GM23248 (cell line): ENCODE measurements around the gene MAP4K1. TPM values are rescaled to one million over a fixed set of nuclear protein-coding genes. Genes with fewer than 3 reads are reported as not detected.

Experiments used
- DNase-seq: peaks from one replicate; pipeline ENCODE4 v3.0.0-alpha.2; 2015
- H2AFZ ChIP-seq: fragments of 200-600 bp; sonication (generic); 2 replicates; pipeline ENCODE4 v1.6.1; 2016; ENCODE audit warnings: antibody characterized with exemption
- H3F3A ChIP-seq: fragments of 200-600 bp; sonication (generic); 2 replicates; pipeline ENCODE4 v1.6.1; 2016; ENCODE audit warnings: mild to moderate bottlenecking, antibody characterized with exemption, mixed run types; ENCODE audit not compliant: insufficient read depth
- H3K27ac ChIP-seq: fragments of 200-600 bp; sonication (generic); 2 replicates; pipeline ENCODE4 v1.5.1; 2016; ENCODE audit warnings: mild to moderate bottlenecking
- H3K27me3 ChIP-seq: fragments of 200-600 bp; sonication (generic); replicated peaks from 2 replicates; pipeline ENCODE4 v1.6.1; 2016; ENCODE audit warnings: mild to moderate bottlenecking; ENCODE audit not compliant: insufficient read depth
- H3K36me3 ChIP-seq: fragments of 200-600 bp; sonication (generic); 2 replicates; pipeline ENCODE4 v1.6.1; 2016; ENCODE audit warnings: low read depth, mild to moderate bottlenecking
- H3K4me1 ChIP-seq: fragments of 200-600 bp; sonication (generic); 2 replicates; pipeline ENCODE4 v1.6.1; 2016; ENCODE audit warnings: mild to moderate bottlenecking; ENCODE audit not compliant: insufficient read depth
- H3K4me2 ChIP-seq: fragments of 200-600 bp; sonication (generic); one replicate; pipeline ENCODE4 v1.6.1; 2016; ENCODE audit warnings: mild to moderate bottlenecking; ENCODE audit not compliant: unreplicated experiment
- H3K4me3 ChIP-seq: fragments of 200-600 bp; sonication (generic); 2 replicates; pipeline ENCODE4 v1.5.1; 2016; ENCODE audit warnings: mild to moderate bottlenecking
- H3K79me2 ChIP-seq: fragments of 200-600 bp; sonication (generic); 2 replicates; pipeline ENCODE4 v1.6.1; 2016; ENCODE audit warnings: mild to moderate bottlenecking; ENCODE audit not compliant: insufficient read depth
- H3K9ac ChIP-seq: fragments of 200-600 bp; sonication (generic); 2 replicates; pipeline ENCODE4 v1.6.1; 2016; ENCODE audit warnings: mild to moderate bottlenecking
- H3K9me2 ChIP-seq: fragments of 200-600 bp; sonication (generic); 2 replicates; pipeline ENCODE4 v1.6.1; 2016; ENCODE audit warnings: mixed run types, mild to moderate bottlenecking, moderate library complexity; ENCODE audit not compliant: insufficient read depth
- H3K9me3 ChIP-seq: fragments of 200-600 bp; sonication (generic); one replicate; pipeline ENCODE4 v1.6.1; 2017; ENCODE audit warnings: low read depth
- H4K20me1 ChIP-seq: fragments of 200-600 bp; sonication (generic); 2 replicates; pipeline ENCODE4 v1.6.0; 2016; ENCODE audit not compliant: insufficient read depth
- EZH2 ChIP-seq: fragments of 200-600 bp; sonication (generic); IDR thresholded peaks from 2 replicates; pipeline ENCODE4 v1.6.1; 2018; ENCODE audit warnings: antibody characterized with exemption, mild to moderate bottlenecking; ENCODE audit not compliant: insufficient read depth, poor library complexity, severe bottlenecking
- EZH2phosphoT487 ChIP-seq: fragments of 200-600 bp; sonication (generic); IDR thresholded peaks from 2 replicates; pipeline ENCODE4 v1.6.1; 2018; ENCODE audit warnings: antibody characterized with exemption, moderate library complexity, mild to moderate bottlenecking, low read depth; ENCODE audit not compliant: insufficient read depth
- WGBS, 2 experiments: methylation state at CpG; one replicate each; pipeline ENCODE4 v1.1.6; 2015 to 2017; ENCODE audit warnings: low lambda C conversion rate in 2 of 2, low coverage in 1 of 2; ENCODE audit errors: missing lambda C conversion rate in 2 of 2; 5-methylcytosine and 5-hydroxymethylcytosine counted together
- in situ Hi-C: fragments of 300-500 bp; cut with MboI; formaldehyde crosslinking; loops from 2 replicates; pipeline ENCODE4 v1.15.0; 2020
- polyA plus RNA-seq: library from polyadenylated mRNA; unstranded; fragments of >200 nt; fragmentation: Nextera tagmentation; extraction: Ambion mirVana; gene quantifications from 2 replicates; pipeline ENCODE4 v1.2.1, GENCODE V29; 2016
- total RNA-seq: library from RNA; depleted of rRNA; stranded (reverse); fragments of >200 nt; shearing (Covaris generic); gene quantifications from 2 replicates; pipeline ENCODE4 v1.2.3, GENCODE V29; 2014

MAP4K1 gene
- total and polyA plus RNA-seq, 2 experiments from 2014 or later, result 0.63 TPM; not detected in 1

DNA sequence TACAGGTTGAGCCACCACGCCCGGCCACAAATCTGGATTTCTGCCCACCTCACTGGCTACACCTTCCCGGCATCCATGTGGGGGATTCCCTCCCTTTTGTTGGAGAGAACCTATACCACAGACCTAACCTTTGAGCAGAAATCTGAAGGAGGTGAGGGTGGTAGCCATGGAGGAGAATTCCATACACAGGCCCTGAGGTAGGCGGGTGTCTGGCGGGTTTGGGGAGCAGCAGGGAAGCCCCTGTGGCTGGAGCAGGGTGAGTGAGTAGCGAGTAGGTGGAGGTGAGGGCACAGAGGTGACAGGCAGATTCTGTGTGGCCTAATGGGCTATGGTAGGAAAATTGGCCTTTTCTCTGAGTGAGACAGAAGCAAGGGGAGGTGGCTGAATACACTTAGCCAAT is 11.8 kb upstream of the MAP4K1 start:
- Histone ChIP-seq H2AFZ (no peak overlapping the region), H3K9ac (no peak overlapping the region), H3K4me1 (no peaks in the 10 kb centered on the region), H3K79me2 (0 out of 2 replicates have a peak, but pooled peaks cover 5% of the 10 kb centered on the region), H3K4me3 (no peak overlapping the region), H3K9me2 (no peaks in the 10 kb centered on the region), H4K20me1 (no peaks in the 10 kb centered on the region), H3K27ac (no peak overlapping the region), H3K9me3 (no peaks in the 10 kb centered on the region), H3K27me3 (no peaks in the 10 kb centered on the region), H3F3A (0 out of 2 replicates have a peak, but pooled peaks cover 4% of the 10 kb centered on the region), H3K4me2 (no peak overlapping the region), H3K36me3 (peaks cover 21% of the 10 kb centered on the region; the same call in 1 of the 2 replicates)
- DNase-seq, result no peak
- in situ Hi-C loops, result no loop called here
- 83 to 90% methylated on average over 6 of the region's 6 CpGs for WGBS, 2 experiments
- no peak for TF ChIP-seq EZH2

DNA sequence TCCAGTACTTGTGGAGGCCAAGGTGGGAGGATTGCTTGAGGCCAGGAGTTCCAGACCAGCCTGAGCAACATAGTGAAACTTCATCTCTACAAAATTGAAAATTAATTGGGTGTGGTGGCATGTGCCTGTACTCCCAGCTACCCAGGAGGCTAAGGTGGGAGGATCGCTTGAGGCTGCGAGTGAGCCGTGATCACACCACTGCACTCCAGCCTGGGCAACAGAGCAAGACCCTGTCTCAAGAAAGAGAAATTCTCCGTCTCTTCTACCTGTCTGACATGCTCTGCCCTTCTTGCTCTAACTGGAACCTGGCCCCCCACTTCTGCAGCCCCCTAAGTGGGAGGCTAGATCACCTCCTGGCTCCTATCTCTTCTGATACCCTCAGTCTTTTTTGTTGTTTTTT is 8.6 kb upstream of the MAP4K1 start:
- 89 to 94% methylated on average over 4 of the region's 4 CpGs for WGBS, 2 experiments
- in situ Hi-C loops, result no loop called here

GRCh38 chr19:38624822-38625221 is 7.1 kb upstream of the MAP4K1 start:
- no peak overlapping the region for H3K9ac ChIP-seq
- DNase-seq, result no peak
- H3K4me2 ChIP-seq, result no peak overlapping the region
- no peak overlapping the region for H2AFZ ChIP-seq
- in situ Hi-C loops, result no loop called here
- no peak overlapping the region for H3K27ac ChIP-seq
- peaks cover 30% of the 10 kb centered on the region for H3K79me2 ChIP-seq
- H3K4me1 ChIP-seq, result 0 out of 2 replicates have a peak, but pooled peaks cover 5% of the 10 kb centered on the region
- H3K4me3 ChIP-seq, result no peak overlapping the region
- H3K9me3 ChIP-seq, result no peaks in the 10 kb centered on the region
- no peaks in the 10 kb centered on the region for H3K9me2 ChIP-seq
- peaks cover 33% of the 10 kb centered on the region for H3K36me3 ChIP-seq
- 88 to 93% methylated on average over 3 of the region's 3 CpGs for WGBS, 2 experiments
- TF ChIP-seq EZH2 (no peak), EZH2phosphoT487 (no peak)
- H4K20me1 ChIP-seq, result no peaks in the 10 kb centered on the region
- H3K27me3 ChIP-seq, result no peaks in the 10 kb centered on the region
- no peaks in the 10 kb centered on the region for H3F3A ChIP-seq

More for the DNA sequence above, 8.6 kb upstream of the MAP4K1 start:
- Histone ChIP-seq H3K9ac (no peak overlapping the region), H3K9me2 (no peaks in the 10 kb centered on the region), H3K4me1 (no peaks in the 10 kb centered on the region), H3F3A (no peaks in the 10 kb centered on the region), H3K79me2 (peaks cover 14% of the 10 kb centered on the region), H3K9me3 (no peaks in the 10 kb centered on the region), H3K27ac (no peak overlapping the region), H3K4me2 (no peak overlapping the region), H3K27me3 (no peaks in the 10 kb centered on the region), H4K20me1 (no peaks in the 10 kb centered on the region), H2AFZ (no peak overlapping the region), H3K4me3 (no peak overlapping the region), H3K36me3 (peaks cover 29% of the 10 kb centered on the region)
- TF ChIP-seq EZH2phosphoT487 (no peak), EZH2 (no peak)
- DNase-seq, result no peak

GRCh38 chr19:38619361-38620174 is 1.8 kb upstream of the MAP4K1 start:
- in situ Hi-C loops, result no loop called here
- no peaks in the 10 kb centered on the region for H4K20me1 ChIP-seq
- H3K27me3 ChIP-seq, result no peaks in the 10 kb centered on the region
- no peaks in the 10 kb centered on the region for H3K9me2 ChIP-seq
- peaks cover 15% of the 10 kb centered on the region for H3K36me3 ChIP-seq
- peak overlapping the region; percentile 87 for H3K4me3 ChIP-seq
- peak overlapping the region; percentile 31; the same call in 1 of the 2 replicates for H3K27ac ChIP-seq
- H3K79me2 ChIP-seq, result peaks cover 33% of the 10 kb centered on the region
- no peak for TF ChIP-seq EZH2phosphoT487
- TF ChIP-seq EZH2, result no peak
- no peaks in the 10 kb centered on the region for H3F3A ChIP-seq
- H3K9ac ChIP-seq, result peak overlapping the region; percentile 94
- H2AFZ ChIP-seq, result peak overlapping the region; percentile 95
- 11 to 14% methylated on average over 21 of the region's 21 CpGs for WGBS, 2 experiments
- H3K9me3 ChIP-seq, result no peaks in the 10 kb centered on the region
- peak; percentile 36 for DNase-seq
- H3K4me1 ChIP-seq, result 0 out of 2 replicates have a peak, but pooled peaks cover 8% of the 10 kb centered on the region
- peak overlapping the region; percentile 100 for H3K4me2 ChIP-seq
